ENCODE results near the gene GANAB.
"Not testable (repeated sequence)": the region's sequence is repeated elsewhere in the genome, so short reads cannot be mapped to it uniquely, and the experiment has no call there.

Gene GANAB

GRCh38 chr11:62600367-62601121 is 45.9 kb downstream of the GANAB start:
- DNase-seq = peak; percentile 43

DNA sequence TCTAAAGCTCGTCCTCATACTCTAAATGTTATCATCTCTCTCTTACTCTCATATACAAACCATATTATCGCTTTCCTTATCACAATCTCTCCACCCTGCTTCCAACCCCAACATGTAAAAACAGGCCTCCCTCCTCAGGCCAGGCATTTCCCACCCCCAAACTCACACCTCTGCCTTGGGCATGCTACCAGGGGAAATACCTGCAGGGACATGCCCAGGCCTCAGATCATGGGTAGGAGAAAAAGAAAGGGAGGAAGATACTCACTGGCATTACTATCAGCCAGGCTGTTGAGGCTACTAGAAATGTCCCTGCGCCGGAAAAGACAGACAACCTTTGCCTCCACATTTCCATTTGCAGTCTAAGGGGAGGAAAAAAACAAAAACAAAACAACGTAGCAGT is 46.5 kb downstream of the GANAB start:
- DNase-seq = no peak

DNA sequence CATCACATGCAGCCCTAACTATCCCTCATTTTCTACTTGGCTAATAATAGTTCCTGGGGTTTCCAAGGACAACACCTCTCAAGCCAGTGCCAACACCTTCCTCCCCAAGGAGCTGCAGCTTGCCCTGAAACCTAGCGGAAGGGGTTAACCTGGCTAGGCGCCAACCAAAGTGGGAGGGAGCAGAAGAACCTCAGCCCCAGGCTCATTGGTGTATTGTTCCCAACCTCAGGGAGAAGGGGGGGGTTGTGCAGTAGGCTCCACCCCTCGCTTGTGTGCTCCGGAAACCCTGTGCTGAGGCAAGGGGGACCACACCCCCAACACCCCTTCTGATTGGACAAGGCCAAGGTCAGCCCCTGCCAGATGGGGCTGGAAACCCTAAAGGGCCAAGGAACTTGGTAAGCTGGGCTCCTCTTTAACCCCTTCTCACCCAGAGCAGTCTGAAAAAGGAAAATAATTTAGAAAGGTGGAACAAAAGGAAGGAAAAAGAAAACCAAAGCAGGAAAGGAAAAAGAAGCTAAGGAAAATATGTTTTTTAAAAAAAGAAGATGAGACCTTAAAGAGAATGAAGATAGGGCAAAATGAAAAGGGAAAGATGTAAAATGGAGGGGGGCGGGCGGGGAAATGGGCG is 47.2 kb downstream of the GANAB start:
- DNase-seq = peak; percentile 96

DNA sequence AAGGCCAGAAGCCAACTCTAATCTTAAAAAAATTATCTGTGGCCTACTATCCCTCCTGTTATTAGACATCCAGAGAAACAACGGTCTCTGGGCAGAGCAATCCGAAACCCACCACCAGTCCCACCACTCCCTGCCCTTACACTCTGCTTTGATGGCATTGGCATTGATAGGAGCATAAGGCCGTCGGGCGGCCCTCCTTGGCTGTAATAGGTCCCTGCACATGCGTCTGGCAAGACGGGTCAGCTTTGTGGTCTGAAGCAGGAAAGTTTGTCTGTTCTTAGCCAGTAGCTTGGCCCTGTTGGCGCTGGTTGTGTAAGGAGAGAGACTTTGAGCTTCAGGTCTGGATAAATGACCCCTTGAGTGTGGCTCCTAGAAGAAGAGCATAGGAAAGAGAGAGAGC is 51.3 kb downstream of the GANAB start:
- DNase-seq = no peak

- peak; percentile 79 for DNase-seq
Observed at GRCh38 chr11:62593434-62594044, 52.9 kb downstream of the GANAB start.

DNA sequence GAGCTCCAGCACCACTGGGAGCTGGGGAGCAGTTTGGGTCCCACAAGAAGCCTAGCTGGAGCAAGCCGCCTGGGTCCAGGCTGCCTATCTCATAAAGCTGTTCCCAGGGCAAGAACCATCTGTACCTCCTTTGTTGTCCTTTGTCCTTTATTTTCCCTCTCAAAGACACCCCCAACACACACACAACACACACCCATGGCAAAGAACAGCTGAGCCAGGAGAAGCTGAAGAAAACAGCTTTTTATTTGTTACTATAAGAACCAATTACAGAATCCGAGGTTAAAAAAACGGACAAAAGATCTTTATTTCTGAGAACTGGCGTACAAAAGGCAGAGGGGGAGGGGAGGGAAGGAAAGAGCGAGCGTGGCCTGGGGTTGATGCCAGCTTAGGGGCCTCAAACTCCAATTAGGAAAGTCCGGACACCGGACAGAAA is 53.4 kb downstream of the GANAB start:
- DNase-seq = no peak

DNA sequence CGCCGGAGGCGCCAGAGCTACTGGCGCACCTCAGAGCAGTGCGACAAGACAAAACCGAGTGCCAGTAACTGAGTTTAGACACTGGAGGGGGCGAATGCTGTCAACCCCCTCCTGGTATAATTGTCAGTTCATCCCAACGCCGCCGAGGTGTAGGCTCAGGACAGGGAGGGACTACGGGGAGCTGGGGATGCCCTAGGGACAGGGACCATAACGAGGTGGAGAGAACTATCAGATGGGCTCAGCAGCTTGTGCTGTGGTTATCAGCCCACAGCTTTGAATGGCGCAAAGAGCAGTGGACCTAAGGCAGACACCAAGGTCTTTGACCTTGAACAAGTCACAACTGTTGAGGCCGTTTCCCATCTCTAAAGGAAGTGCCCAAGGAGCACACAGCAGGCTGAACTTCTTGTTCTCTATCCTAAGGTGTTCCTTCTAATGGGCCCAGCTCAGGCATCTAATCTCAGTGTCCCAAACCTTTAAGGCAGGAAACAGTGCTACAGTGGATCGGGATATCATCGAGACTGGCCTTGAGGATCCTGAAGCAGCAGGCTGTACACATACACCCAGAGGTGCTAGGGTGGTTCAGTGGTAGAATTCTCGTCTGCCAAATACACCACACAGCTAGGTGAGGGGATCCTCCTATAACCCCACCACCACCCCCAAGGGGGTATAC is 54.1 kb downstream of the GANAB start:
- no peak for DNase-seq

GRCh38 chr11:62591448-62592145 is 54.8 kb downstream of the GANAB start, which contains the start of gene TUT1:
Gene TUT1, minus strand, starts transcription at chr11:62591523. Its CDS starts 38 bp downstream, at chr11:62591485.
- peak; percentile 96 for DNase-seq

DNA sequence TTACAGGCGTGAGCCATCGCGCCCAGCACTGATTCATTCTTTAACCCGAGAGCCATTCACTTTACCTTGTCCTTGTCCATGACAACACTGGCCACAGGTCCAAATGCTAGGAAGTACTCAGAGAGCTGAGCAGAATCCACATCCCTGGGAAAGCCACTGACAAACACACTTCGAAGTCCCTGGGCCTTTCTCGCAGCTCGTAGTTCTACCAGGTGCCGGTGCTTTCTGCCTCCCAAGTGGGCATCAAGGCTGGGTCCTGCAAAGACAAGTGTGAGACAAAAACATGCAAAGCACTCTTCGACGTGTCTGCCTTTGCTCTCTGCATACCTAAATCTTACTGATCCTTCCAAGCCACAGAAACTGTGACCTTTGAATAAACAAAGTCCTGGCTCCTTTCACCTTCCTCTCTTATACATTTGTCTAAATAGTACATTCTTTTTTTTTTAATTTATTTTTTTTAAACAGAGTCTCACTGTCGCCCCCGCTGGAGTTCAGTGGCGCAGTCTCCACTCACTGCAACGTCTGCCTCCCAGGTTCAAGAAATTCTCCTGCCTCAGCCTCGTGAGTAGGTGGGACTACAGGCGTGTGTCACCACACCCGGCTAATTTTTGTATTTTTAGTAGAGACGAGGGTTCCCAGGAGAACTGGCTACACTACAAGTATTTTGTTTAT is 57.3 kb downstream of the GANAB start:
- DNase-seq = no peak

DNA sequence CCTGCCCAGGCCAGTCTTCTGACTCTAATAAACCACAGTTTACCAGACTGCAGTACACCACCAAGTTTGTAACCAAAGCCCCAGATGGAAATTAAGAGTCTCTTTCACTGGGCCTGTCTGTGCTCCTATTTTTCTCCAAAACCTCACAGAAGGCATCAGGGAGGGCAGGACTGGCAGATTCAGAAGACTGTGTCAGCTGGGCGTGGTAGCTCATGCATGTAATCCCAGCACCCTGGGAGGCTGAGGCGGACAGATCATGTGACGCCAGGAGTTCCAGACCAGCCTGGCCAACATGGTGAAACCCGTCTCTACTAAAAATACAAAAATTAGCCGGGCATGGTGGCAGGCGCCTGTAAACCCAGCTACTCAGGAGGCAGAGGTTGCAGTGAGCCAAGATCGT is 61.1 kb downstream of the GANAB start:
- not testable (repeated sequence) for DNase-seq

GRCh38 chr11:62581735-62582134 is 64.7 kb downstream of the GANAB start:
- not testable (repeated sequence) for DNase-seq

DNA sequence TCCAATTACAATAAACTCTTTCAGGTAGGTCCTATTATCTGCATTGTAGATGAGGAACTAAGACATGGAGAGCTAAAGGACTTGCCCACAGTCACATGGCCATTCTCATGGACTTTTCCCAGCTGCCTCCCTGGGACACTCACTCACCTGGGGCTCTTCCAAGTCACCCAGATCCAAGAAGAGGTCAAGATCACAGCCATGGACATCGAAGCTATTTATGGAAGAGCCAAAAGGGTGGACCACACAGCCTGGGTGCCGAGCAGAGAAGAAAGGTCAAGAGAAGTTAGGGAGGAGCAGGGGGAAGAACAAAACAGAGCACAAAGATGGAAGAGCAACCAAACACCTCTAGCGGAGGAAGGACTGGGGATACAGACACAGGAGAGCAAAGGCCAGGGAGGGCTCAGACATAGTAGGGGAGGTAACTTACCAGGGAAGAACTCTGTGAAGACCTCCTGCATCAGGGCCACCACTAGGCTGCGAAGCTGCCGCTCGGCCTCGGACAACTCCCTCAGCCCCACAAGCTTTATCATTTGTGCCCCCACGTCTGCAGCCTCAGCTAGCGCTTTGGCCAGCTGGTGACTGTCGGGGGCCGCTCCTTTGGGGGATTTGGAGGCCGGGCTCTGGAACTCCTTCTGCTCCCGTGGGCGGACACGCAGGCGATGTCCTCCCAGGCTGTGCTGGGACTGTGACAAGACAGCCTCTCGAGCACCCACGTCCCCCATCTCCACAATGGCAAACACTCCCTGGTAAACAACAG is 65.3 kb downstream of the GANAB start:
- DNase-seq = no peak

- no peak for DNase-seq
Observed at GRCh38 chr11:62579252-62579651, 67.2 kb downstream of the GANAB start.

DNA sequence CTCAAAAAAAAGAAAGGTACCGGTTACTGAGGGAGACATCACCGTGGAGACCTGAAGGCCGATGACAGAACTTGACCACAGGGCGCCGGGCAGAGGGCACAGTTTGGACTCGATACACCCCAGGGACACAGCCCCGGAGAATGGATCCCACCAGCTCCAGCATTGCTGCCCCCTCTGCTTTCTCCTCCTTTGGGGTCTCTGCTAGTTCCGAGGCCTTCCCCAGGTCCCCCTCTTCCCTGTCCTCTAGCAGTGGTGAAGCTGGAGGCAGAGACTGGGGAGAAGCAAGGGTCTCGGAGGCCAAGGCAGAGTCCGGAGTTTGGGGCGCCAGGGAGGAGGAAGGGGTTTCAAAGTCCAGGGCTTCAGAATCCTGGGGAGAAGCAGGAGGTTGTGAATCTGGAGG is 67.9 kb downstream of the GANAB start:
- no peak for DNase-seq

- no peak for DNase-seq
Observed at GRCh38 chr11:62577046-62577714, 69.2 kb downstream of the GANAB start.

- no peak for DNase-seq
Observed at GRCh38 chr11:62575837-62576236, 70.6 kb downstream of the GANAB start.

GRCh38 chr11:62575156-62575555 is 71.3 kb downstream of the GANAB start:
- no peak for DNase-seq

Data from activated naive CD4-positive, alpha-beta T cell treated with Interleukin-2 at 50 U/mL for 16 hours (primary cell).